ENCODE measurements around the gene SPON1.

Gene SPON1

DNA sequence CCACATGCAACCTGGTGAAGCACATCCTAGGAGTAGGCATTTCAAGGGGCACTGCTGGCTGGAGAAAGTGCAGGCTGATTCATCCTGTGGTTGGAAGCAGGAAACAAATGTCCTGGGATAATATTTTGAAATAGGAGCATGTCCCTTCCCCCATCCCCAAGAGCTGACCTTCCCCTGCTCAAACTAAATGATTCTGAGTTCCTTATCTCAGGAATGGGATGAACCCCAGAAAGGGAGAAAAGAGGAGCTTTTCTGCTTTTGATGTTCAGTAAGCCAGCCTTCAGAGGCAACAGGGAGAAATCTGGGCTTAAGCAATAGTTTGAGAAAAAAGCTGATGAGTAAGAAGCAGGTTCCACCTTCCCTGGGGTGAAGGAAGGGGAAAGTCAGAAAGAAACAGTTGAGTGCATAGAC is 19.5 kb upstream of the SPON1 start:
- no peak for DNase-seq (ENCODE audit: low read depth in 3 of 3, low spot score in 1 of 3)

DNA sequence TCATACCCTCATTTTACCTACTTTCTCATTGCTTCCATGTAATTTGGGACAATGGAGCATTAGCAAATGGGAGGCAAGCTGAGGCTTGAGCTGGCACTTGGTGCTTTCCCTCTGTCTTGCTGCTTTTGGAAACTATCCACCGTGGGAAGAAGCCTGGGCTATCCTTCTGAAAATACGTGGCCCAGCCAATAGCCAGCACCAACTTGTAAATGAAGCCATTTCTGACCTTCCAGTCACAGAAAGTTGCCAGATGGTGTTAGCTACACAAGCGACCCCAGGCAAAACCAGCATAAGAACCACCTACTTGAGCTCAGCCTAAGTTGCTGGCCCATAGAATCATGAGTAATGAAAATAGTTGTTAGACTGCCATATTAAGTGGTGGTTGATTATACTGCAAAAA is 18.5 kb upstream of the SPON1 start:
- no peak for DNase-seq (ENCODE audit: low read depth in 3 of 3, low spot score in 1 of 3)

DNA sequence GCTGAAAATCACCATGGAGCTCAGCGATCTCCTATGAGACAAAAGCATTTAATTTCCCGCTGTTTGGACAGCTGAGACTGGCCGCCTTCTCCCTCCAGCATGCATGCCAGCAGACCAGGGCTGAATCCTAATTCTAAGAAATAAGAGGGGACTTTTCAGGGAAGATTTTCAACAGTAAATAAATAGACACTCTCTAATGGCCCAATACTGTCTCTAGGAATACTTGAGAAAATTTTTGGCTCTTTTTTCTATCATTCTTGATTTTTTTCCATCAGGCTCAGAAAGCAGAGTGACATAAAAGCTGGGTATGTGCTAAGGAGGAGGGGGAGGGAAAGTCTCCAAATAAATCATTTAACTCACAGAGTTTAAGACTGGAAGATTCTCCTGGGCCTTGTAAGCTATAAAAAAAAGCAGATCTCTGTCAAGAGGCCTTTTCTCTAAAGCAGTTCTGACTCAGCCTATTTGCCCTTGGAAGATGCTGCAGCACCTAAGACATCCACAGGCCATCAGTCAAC is 17.6 kb upstream of the SPON1 start:
- no peak for DNase-seq (ENCODE audit: low read depth in 3 of 3, low spot score in 1 of 3)

- DNase-seq (ENCODE audit: low read depth in 3 of 3, low spot score in 1 of 3) = no peak
These were observed 15.1 kb upstream of the SPON1 start for GRCh38 chr11:13947379-13947778.

- DNase-seq (ENCODE audit: low read depth in 3 of 3, low spot score in 1 of 3) = no peak
These were observed 12.6 kb upstream of the SPON1 start for GRCh38 chr11:13949876-13950275.

- no peak for DNase-seq (ENCODE audit: low read depth in 3 of 3, low spot score in 1 of 3)
These were observed 10.3 kb upstream of the SPON1 start for GRCh38 chr11:13952221-13952620.

DNA sequence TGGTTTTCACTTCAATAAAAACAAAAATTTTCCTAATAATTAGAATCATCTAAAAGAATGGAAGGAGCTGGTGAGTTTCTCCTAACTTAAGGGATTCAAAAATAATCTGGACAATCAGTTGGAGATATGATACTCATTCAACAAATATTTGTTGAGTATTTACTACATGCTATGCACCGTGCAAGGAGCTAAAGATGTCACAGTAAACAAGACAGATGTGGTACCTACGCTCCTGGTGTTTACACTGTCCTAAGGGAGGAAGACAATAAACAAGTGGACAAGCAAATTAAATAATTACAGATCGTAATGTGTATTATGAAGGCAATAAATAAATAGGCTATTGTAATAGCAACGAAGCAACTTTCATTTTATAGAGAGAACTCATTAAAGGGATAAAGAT is 9.9 kb upstream of the SPON1 start:
- DNase-seq (ENCODE audit: low read depth in 3 of 3, low spot score in 1 of 3) = no peak

- DNase-seq (ENCODE audit: low read depth in 3 of 3, low spot score in 1 of 3) = no peak
These were observed 7.9 kb upstream of the SPON1 start for GRCh38 chr11:13954591-13954990.

- peak in 2 of 3 donors; percentile 31 to 38 for DNase-seq (ENCODE audit: low read depth in 3 of 3, low spot score in 1 of 3)
These were observed 6.5 kb upstream of the SPON1 start for GRCh38 chr11:13955971-13956421.

- no peak for DNase-seq (ENCODE audit: low read depth in 3 of 3, low spot score in 1 of 3)
These were observed 5.5 kb upstream of the SPON1 start for GRCh38 chr11:13956988-13957387.

DNA sequence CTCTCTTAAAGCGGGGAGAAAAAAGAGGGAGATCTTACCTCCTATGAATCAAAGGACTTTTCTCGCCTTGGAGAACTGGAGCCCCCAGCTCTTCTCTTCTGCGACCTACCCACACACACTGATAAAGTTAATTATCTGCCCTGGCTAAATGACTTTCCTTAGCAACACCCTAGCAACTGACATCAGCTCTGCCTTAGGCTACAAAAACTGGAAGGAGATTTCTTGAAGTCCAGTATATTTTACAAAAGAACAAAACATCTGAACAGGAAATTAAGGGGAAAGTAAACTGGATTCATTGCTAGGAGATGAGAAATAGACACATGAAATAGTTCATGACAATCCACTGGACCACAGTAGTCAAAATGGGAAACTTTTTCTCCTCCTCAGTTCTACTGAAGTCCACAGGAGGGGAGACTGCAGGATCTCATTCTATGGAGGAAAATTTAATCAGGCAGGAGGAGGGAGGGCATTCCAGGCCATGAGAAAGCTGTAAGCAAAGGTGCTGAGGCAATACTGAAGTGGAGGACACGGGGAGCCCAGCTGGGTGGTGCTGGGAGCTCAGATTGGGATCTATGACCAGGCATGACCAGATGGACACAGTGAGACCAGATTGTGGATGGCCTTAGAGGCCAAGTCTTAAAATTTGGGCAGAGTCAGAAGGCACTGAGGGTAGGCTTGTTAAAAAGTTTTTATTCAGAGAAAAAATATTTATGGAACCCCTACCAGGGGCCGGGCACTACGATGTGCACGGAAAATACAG is 3.7 kb upstream of the SPON1 start:
- DNase-seq (ENCODE audit: low read depth in 3 of 3, low spot score in 1 of 3) = no peak

DNA sequence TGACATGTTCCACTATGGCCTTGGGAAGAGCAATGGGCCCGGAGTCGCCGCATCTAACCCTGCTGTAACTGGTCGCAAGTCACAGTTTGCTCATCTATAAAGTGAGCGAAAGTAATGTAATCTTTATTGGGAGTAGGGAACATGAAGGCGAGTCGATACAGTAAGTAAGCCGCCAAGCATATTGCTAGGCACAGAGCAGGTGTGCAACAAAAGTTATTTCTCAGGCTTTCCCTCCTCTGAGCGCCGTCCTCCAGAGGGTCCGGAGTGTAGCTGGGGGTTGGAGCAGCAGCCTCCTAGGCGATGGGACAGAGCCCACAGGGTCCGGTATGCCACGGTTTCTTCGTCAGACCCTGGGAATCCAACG is 343 bp upstream of the SPON1 start:
- DNase-seq (ENCODE audit: low read depth in 3 of 3, low spot score in 1 of 3) = no peak

GRCh38 chr11:13963169-13963948 is 836 bp downstream of the SPON1 start:
- no peak for DNase-seq (ENCODE audit: low read depth in 3 of 3, low spot score in 1 of 3)

DNA sequence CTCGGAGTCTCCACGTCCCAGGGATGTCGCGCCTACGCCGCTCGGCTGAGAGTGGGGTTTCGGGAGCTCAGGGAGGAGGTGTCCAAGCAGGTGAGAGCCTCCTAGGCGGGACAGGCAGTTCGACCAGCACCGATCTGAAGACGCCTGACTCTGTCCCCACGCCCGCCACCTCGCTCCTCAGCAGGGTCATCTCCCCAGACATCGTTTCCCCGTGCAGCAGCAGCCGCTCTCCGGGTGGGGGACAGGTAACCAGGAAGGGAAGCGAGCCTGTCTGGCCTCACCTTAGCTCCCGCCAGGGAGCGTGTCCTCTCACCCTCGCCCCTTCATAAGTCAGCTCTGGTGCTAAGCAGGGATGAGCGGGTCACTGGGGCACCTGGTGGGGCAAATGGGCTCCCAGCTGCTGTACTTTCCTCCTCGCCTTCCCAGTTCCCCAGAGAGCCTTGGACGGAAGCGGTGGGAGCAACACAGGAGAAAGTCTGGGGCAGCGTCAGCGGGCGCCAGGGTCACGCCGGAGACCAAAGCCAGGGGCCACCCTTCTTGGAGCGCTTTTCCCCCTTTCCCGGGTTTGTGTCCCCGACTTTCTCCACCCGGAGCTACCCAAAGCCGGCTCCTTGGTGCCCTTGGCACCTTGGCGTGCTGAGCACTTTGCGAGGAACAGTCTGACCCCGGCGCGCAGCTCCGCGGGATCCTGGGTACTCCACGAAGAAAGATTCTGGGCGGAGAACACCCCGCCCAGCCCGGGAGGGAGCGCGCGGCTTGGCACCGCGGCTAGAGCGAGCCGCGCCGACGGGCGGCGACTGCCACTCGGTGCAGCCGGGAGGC is 1.6 kb downstream of the SPON1 start:
- no peak for DNase-seq (ENCODE audit: low read depth in 3 of 3, low spot score in 1 of 3)

GRCh38 chr11:13964771-13965074 is 2.2 kb downstream of the SPON1 start:
- no peak for DNase-seq (ENCODE audit: low read depth in 3 of 3, low spot score in 1 of 3)

DNA sequence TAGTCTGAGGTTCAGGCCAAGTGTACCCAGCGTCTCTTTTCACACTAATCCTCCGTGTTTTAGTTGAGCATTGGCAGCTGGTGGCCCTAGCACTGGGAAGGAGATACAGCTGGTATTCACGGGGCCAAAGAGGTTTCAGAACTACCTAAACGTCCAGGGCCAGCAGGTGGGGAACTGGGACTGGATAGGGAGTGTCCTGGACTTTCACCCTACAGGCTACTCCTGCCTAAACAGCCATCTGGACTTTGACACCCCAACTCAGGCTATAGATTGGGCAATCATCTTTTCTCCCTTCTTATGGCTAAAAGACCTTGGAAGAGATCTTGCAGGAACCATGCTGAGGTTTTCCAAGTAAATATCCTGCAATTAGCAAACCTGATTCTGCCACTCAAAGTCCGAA is 2.8 kb downstream of the SPON1 start:
- no peak for DNase-seq (ENCODE audit: low read depth in 3 of 3, low spot score in 1 of 3)

DNA sequence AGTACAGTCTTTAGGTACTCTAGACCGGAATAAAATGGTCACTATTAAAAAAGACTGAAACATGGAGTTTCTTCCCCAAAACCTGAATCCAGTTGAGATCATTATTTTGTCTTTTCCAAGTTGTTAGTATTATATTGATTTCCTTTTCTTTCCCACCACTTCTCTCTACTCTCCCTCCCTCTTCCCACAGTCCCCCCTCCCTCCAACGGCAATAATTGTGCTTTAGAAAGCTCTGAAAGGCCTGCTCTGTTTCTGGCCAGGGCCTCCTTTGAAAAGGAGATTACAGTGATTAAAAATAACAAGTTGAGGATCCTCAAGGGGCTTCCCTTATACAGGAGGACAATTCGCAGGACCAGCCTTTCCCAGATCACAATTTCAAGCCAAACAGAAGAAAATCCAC is 3.5 kb downstream of the SPON1 start:
- DNase-seq (ENCODE audit: low read depth in 3 of 3, low spot score in 1 of 3) = no peak

DNA sequence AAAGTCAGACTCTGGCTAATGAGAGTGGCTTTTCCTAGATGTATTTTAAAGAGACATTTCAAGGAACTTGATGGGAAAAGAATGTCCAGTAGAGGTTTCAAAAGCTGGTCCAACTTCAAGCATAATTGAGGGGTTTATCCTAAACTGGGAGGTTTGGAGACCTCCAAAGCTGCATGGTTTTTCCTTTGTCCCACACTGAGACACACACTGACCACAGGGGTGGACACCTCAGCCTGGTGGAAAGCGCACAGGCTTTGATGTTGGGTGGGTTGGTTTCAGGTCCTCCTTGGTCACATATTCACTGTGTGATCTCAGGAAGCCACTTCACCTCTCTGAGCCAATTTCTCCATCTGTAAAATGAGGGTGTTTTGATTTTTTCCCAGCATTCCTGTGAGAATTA is 4.0 kb downstream of the SPON1 start:
- no peak for DNase-seq (ENCODE audit: low read depth in 3 of 3, low spot score in 1 of 3)

- no peak for DNase-seq (ENCODE audit: low read depth in 3 of 3, low spot score in 1 of 3)
These were observed 8.5 kb downstream of the SPON1 start for GRCh38 chr11:13970986-13971385.

GRCh38 chr11:13972043-13972910 is 9.8 kb downstream of the SPON1 start:
- no peak for DNase-seq (ENCODE audit: low read depth in 3 of 3, low spot score in 1 of 3)

DNA sequence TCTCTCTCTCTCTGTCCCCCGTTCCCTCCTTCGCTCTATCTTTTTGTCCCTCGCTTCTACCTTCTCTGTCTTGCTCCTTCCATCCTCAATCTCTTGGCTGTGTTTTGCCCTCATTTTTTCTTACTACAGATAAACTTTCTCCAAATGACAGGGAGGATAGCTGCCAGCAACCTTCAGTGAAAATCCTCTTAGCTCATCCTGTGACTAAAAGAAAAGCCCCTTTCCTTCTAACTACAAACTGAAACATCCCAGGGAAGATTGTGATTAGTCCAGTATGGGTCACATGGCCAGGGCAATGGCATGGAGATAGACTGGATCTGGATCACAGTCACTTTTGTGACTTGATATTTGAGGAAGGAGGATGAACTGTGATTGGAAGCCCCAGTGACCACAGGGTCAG is 10.4 kb downstream of the SPON1 start:
- DNase-seq (ENCODE audit: low read depth in 3 of 3, low spot score in 1 of 3) = no peak

All from stimulated activated CD4-positive, alpha-beta T cell treated with anti-CD3 and anti-CD28 coated beads, TNF-alpha, amount 100 ng/mL, for 1 hour (primary cell).